ENCODE measurements around the gene OPN4.
A peak's percentile ranks its signal among the peaks of the same experiment; 100 is the strongest.

OPN4 gene

GRCh38 chr10:86699991-86700840 is 45.9 kb downstream of the OPN4 start:
- no peak for DNase-seq (ENCODE audit: low spot score)

- no peak for DNase-seq (ENCODE audit: low spot score)
Measured at GRCh38 chr10:86700851-86701617, 46.7 kb downstream of the OPN4 start.

GRCh38 chr10:86703176-86703575 is 48.8 kb downstream of the OPN4 start:
- no peak for DNase-seq (ENCODE audit: low spot score)

GRCh38 chr10:86705139-86705538 is 50.8 kb downstream of the OPN4 start:
- DNase-seq (ENCODE audit: low spot score), result no peak

GRCh38 chr10:86705905-86706304 is 51.6 kb downstream of the OPN4 start:
- DNase-seq (ENCODE audit: low spot score), result no peak

- no peak for DNase-seq (ENCODE audit: low spot score)
Measured at GRCh38 chr10:86706401-86706841, 52.1 kb downstream of the OPN4 start.

- DNase-seq (ENCODE audit: low spot score), result no peak
Measured at GRCh38 chr10:86706977-86707376, 52.6 kb downstream of the OPN4 start.

GRCh38 chr10:86707505-86707904 is 53.2 kb downstream of the OPN4 start:
- no peak for DNase-seq (ENCODE audit: low spot score)

GRCh38 chr10:86708068-86708782 is 53.9 kb downstream of the OPN4 start:
- no peak for DNase-seq (ENCODE audit: low spot score)

- DNase-seq (ENCODE audit: low spot score), result no peak
Measured at GRCh38 chr10:86708783-86709380, 54.5 kb downstream of the OPN4 start.

- DNase-seq (ENCODE audit: low spot score), result no peak
Measured at GRCh38 chr10:86709396-86710185, 55.2 kb downstream of the OPN4 start.

GRCh38 chr10:86710987-86711512 is 56.7 kb downstream of the OPN4 start:
- peak; percentile 87 for DNase-seq (ENCODE audit: low spot score)

- DNase-seq (ENCODE audit: low spot score), result peak; percentile 43
Measured at GRCh38 chr10:86711513-86712316, 57.4 kb downstream of the OPN4 start.

- DNase-seq (ENCODE audit: low spot score), result no peak
Measured at GRCh38 chr10:86712317-86712707, 58.0 kb downstream of the OPN4 start.

- DNase-seq (ENCODE audit: low spot score), result no peak
Measured at GRCh38 chr10:86715156-86715795, 60.9 kb downstream of the OPN4 start.

GRCh38 chr10:86715836-86716235 is 61.5 kb downstream of the OPN4 start:
- DNase-seq (ENCODE audit: low spot score), result no peak

Data from CD4-positive, alpha-beta T cell treated with Interleukin-2 at 100 ng/mL for 4 hours (primary cell).